Activated CD8-positive, alpha-beta T cell treated with anti-CD3 and anti-CD28 coated beads for 36 hours (primary cell): Measurements from ENCODE around the gene RFTN1. TPM values are rescaled to one million over a fixed set of nuclear protein-coding genes. Genes with fewer than 3 reads are reported as not detected.

Experiments used
- ATAC-seq: fragments of 200-7000 bp; cut with Tn5 transposase; one replicate; pipeline ENCODE4 v1.10.0; 2021; ENCODE audit warnings: mild to moderate bottlenecking, moderate library complexity
- CTCF ChIA-PET: fragments of 350-600 bp; sonication (Branson Sonifier 250); formaldehyde crosslinking; loops from one replicate; lab custom pipeline; 2021; ENCODE audit warnings: antibody characterized with exemption; lab: Charles Lee
- POLR2A ChIA-PET: fragments of 350-600 bp; sonication (Branson Sonifier 250); formaldehyde crosslinking; loops from one replicate; lab custom pipeline; 2021; ENCODE audit warnings: antibody characterized with exemption; lab: Charles Lee
- DNase-seq: peaks from one replicate; pipeline ENCODE4 v3.0.0-alpha.2; 2020
- H3K27ac Mint-ChIP-seq: one replicate; pipeline ENCODE4 v1.8.0; 2021; ENCODE audit warnings: mild to moderate bottlenecking, mixed read lengths
- H3K27me3 Mint-ChIP-seq: one replicate; pipeline ENCODE4 v1.8.0; 2021; ENCODE audit warnings: mixed read lengths
- H3K36me3 Mint-ChIP-seq: one replicate; pipeline ENCODE4 v1.8.0; 2021; ENCODE audit warnings: low read depth, mixed read lengths
- H3K4me1 Mint-ChIP-seq: one replicate; pipeline ENCODE4 v1.8.0; 2021; ENCODE audit warnings: low read depth, mixed read lengths
- H3K4me3 Mint-ChIP-seq: one replicate; pipeline ENCODE4 v1.8.0; 2021; ENCODE audit warnings: mild to moderate bottlenecking, moderate library complexity, mixed read lengths
- H3K9me3 Mint-ChIP-seq: one replicate; pipeline ENCODE4 v1.8.0; 2021; ENCODE audit warnings: mixed read lengths
- CTCF ChIP-seq: fragments of 200-600 bp; IDR thresholded peaks from one replicate; pipeline ENCODE4 v1.8.0; 2022; ENCODE audit warnings: antibody characterized with exemption, mild to moderate bottlenecking
- intact Hi-C: fragments of 100-400 bp; cut with micrococcal nuclease; formaldehyde crosslinking; loops from one replicate; pipeline ENCODE4 v1.10.0; 2022
- total RNA-seq, 2 experiments: library from RNA; stranded (reverse); gene quantifications; one replicate each; pipeline ENCODE4 v1.2.3, GENCODE V29; 2021

RFTN1 gene
- total RNA-seq, 2 experiments from 2014 or later: 113 to 125 TPM

GRCh38 chr3:16538507-16538906, 25.0 kb upstream of the RFTN1 start:
- POLR2A ChIA-PET: no interaction called here
- Mint-ChIP-seq H3K4me3 (no peak overlapping the region), H3K9me3 (no peaks in the 10 kb centered on the region), H3K27me3 (peaks cover 11% of the 10 kb centered on the region), H3K4me1 (no peaks in the 10 kb centered on the region), H3K36me3 (no peaks in the 10 kb centered on the region), H3K27ac (no peak overlapping the region)
- TF ChIP-seq CTCF: no peak
- intact Hi-C loops: no loop called here
- ATAC-seq: no peak
- no peak for DNase-seq
- CTCF ChIA-PET: interaction anchor here (0.7 to 1.8 kb wide), 3 partner anchors 8 to 14 kb away, joined by 3 to 7 read pairs (median 3); no protein-coding TSS in a partner anchor

DNA sequence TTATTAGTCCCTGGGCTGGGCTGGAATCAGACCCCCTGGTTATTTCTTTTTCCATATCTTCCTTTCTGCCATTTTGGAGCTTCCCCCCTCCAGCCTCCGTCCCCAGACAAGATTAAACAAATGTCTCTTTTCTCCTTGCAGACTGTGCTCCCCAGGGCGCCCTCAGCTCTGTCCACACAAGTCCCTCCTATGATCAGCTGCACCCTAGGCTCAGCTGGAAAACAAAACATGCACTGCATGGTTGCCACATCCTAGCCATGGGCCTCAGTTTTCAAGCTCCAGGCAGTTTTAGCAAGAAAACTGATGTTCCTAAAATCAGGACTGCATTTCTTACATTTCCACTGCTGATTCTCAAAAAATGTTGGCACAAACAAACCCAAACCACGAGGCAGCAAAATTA, 23.5 kb upstream of the RFTN1 start:
- ATAC-seq (no peak), DNase-seq (no peak)
- Mint-ChIP-seq H3K27me3 (peaks cover 11% of the 10 kb centered on the region), H3K4me1 (no peaks in the 10 kb centered on the region), H3K9me3 (no peaks in the 10 kb centered on the region), H3K27ac (no peak overlapping the region), H3K36me3 (no peaks in the 10 kb centered on the region), H3K4me3 (no peak overlapping the region)
- no peak for TF ChIP-seq CTCF
- ChIA-PET POLR2A (interaction anchor here (0.7 to 1.9 kb wide), 4 partner anchors 11 to 232 kb away, joined by 4 to 6 read pairs (median 4); no protein-coding TSS in a partner anchor), CTCF (interaction anchor here (1.4 to 2.3 kb wide), 5 partner anchors 9 to 270 kb away, joined by 3 to 6 read pairs (median 5); no protein-coding TSS in a partner anchor)
- intact Hi-C loops: no loop called here

- TF ChIP-seq CTCF: no peak
- H3K4me3 Mint-ChIP-seq: no peak overlapping the region
- no peaks in the 10 kb centered on the region for H3K36me3 Mint-ChIP-seq
- POLR2A ChIA-PET: interaction anchor here (1.0 to 1.9 kb wide), 2 partner anchors 24 to 231 kb away, joined by 4 to 6 read pairs; no protein-coding TSS in a partner anchor
- DNase-seq (no peak), ATAC-seq (no peak)
- CTCF ChIA-PET: interaction anchor here (1.4 to 2.3 kb wide), 5 partner anchors 9 to 269 kb away, joined by 3 to 6 read pairs (median 5); no protein-coding TSS in a partner anchor
- no peak overlapping the region for H3K27ac Mint-ChIP-seq
- intact Hi-C loops: no loop called here
- H3K27me3 Mint-ChIP-seq: peaks cover 11% of the 10 kb centered on the region
- H3K9me3 Mint-ChIP-seq: no peaks in the 10 kb centered on the region
- no peaks in the 10 kb centered on the region for H3K4me1 Mint-ChIP-seq
Observed at GRCh38 chr3:16536344-16536663, 22.8 kb upstream of the RFTN1 start.

DNA sequence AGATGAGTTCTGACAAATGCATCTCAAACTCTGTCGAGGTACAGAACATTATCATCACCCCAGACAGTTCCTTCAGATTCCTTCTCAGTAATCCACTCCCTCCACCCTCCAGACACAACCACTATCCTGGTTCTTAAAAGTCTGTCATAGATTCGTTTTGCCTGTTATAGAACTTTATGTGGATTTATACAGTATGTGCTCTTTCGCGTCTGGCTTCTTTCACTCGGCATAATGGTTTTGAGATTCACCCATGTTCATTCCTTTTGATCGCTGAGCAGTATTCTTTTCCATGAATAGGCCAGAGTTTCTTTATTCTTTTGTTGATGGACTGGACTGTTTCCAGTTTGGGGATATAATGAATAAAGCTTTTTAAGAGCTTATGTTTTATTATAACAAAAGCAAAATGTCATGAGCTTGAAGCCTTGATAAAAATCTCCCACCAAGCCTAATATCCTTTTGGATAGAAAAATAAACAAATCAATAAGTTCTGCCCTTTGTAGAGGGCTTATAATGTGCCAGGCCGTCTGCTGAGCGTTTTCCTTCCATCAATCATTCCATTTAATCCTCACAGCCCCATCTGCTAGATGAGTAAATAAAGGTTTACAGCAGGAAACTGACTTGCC, 21.3 kb upstream of the RFTN1 start:
- peaks cover 10% of the 10 kb centered on the region for H3K27me3 Mint-ChIP-seq
- intact Hi-C loops: no loop called here
- H3K4me1 Mint-ChIP-seq: no peaks in the 10 kb centered on the region
- H3K4me3 Mint-ChIP-seq: no peak overlapping the region
- DNase-seq: no peak
- no peak for TF ChIP-seq CTCF
- H3K36me3 Mint-ChIP-seq: no peaks in the 10 kb centered on the region
- H3K9me3 Mint-ChIP-seq: no peaks in the 10 kb centered on the region
- ATAC-seq: no peak
- POLR2A ChIA-PET: no interaction called here
- no peak overlapping the region for H3K27ac Mint-ChIP-seq
- CTCF ChIA-PET: interaction anchor here (1.4 to 2.3 kb wide), 2 partner anchors 12 to 267 kb away, joined by 3 to 4 read pairs; no protein-coding TSS in a partner anchor

- DNase-seq (no peak), ATAC-seq (no peak)
- ChIA-PET POLR2A (interaction anchor here (1.4 kb wide), 1 partner anchor 16 kb away, joined by 3 read pairs; no protein-coding TSS in a partner anchor), CTCF (no interaction called here)
- no peak overlapping the region for H3K4me3 Mint-ChIP-seq
- peaks cover 4% of the 10 kb centered on the region for H3K4me1 Mint-ChIP-seq
- peaks cover 10% of the 10 kb centered on the region for H3K27me3 Mint-ChIP-seq
- H3K9me3 Mint-ChIP-seq: no peaks in the 10 kb centered on the region
- no peak overlapping the region for H3K27ac Mint-ChIP-seq
- no peaks in the 10 kb centered on the region for H3K36me3 Mint-ChIP-seq
- intact Hi-C loops: no loop called here
- no peak for TF ChIP-seq CTCF
Observed at GRCh38 chr3:16533928-16534574, 20.6 kb upstream of the RFTN1 start.
